ENCODE results near the gene SLC15A3.
"Not testable (repeated sequence)": the region's sequence is repeated elsewhere in the genome, so short reads cannot be mapped to it uniquely, and the experiment has no call there.

SLC15A3 gene

GRCh38 chr11:60977836-60978235 lies 25.9 kb upstream of the SLC15A3 start:
- DNase-seq (ENCODE audit: insufficient read length, low spot score) = no peak
- no peak for FAIRE-seq
- no peak for TF ChIP-seq CTCF (IDR thresholded peaks at IDR 0.05; ENCODE audit: insufficient read depth, missing control alignments)

- TF ChIP-seq CTCF (IDR thresholded peaks at IDR 0.05; ENCODE audit: insufficient read depth, missing control alignments) = no peak
- no peak for FAIRE-seq
- DNase-seq (ENCODE audit: insufficient read length, low spot score) = no peak
Measured at GRCh38 chr11:60977224-60977623, 25.2 kb upstream of the SLC15A3 start.

GRCh38 chr11:60974726-60975125 lies 22.8 kb upstream of the SLC15A3 start:
- no peak for TF ChIP-seq CTCF (IDR thresholded peaks at IDR 0.05; ENCODE audit: insufficient read depth, missing control alignments)
- DNase-seq (ENCODE audit: insufficient read length, low spot score) = no peak
- no peak for FAIRE-seq

GRCh38 chr11:60974316-60974715 lies 22.3 kb upstream of the SLC15A3 start:
- FAIRE-seq; DNase-seq (ENCODE audit: insufficient read length, low spot score): not testable (repeated sequence)

- DNase-seq (ENCODE audit: insufficient read length, low spot score) = no peak
- no peak for FAIRE-seq
- TF ChIP-seq CTCF (IDR thresholded peaks at IDR 0.05; ENCODE audit: insufficient read depth, missing control alignments) = no peak
Measured at GRCh38 chr11:60973699-60974098, 21.7 kb upstream of the SLC15A3 start.

- DNase-seq (ENCODE audit: insufficient read length, low spot score) (no peak), FAIRE-seq (no peak)
- no peak for TF ChIP-seq CTCF (IDR thresholded peaks at IDR 0.05; ENCODE audit: insufficient read depth, missing control alignments)
Measured at GRCh38 chr11:60972182-60973030, 20.4 kb upstream of the SLC15A3 start.

- DNase-seq (ENCODE audit: insufficient read length, low spot score) (no peak), FAIRE-seq (no peak)
- no peak for TF ChIP-seq CTCF (IDR thresholded peaks at IDR 0.05; ENCODE audit: insufficient read depth, missing control alignments)
Measured at GRCh38 chr11:60971520-60971919, 19.5 kb upstream of the SLC15A3 start, which contains the start of gene CD6. Gene CD6 (plus strand): TSS chr11:60971680. CDS start chr11:60971866, 186 bp downstream.
